Lower leg skin (tissue), 4 donors: ENCODE data around the gene HSPA9. TPM values are rescaled to one million over a fixed set of nuclear protein-coding genes. Genes with fewer than 3 reads are reported as not detected.

Experiments used
- DNase-seq, 2 donors: peaks; one replicate each; pipeline ENCODE4 v3.0.0-alpha.2; 2019; ENCODE audit warnings: low spot score in 2 of 2
- H3K4me3 ChIP-seq: fragments of 200-600 bp; sonication (generic); 2 replicates; pipeline ENCODE4 v1.5.1; 2017; ENCODE audit warnings: mild to moderate bottlenecking, low read depth; ENCODE audit not compliant: poor library complexity, severe bottlenecking
- POLR2A ChIP-seq, 2 donors: fragments of 450-650 bp; IDR thresholded peaks; one replicate each; pipeline ENCODE4 v1.6.1; 2016 to 2017; ENCODE audit warnings: antibody characterized with exemption in 2 of 2, mild to moderate bottlenecking in 1 of 2, moderate library complexity in 1 of 2
- WGBS, 2 donors: methylation state at CpG; one replicate each; pipeline ENCODE4 v1.1.5; 2018; 5-methylcytosine and 5-hydroxymethylcytosine counted together
- intact Hi-C: fragments of 100-400 bp; cut with DNase I; formaldehyde crosslinking; loops from one replicate; pipeline ENCODE4 v1.15.0; 2023; ENCODE audit warnings: low total_unique reads
- total RNA-seq, 4 donors: library from RNA; depleted of rRNA; stranded (reverse); fragments of >200 nt; gene quantifications; one replicate each; pipeline ENCODE4 v1.1.0, GENCODE V29; 2016
- TF ChIP-seq, protein P1 (sequence below), 3 donors: fragments of 450-650 bp; IDR thresholded peaks; one replicate each; pipeline ENCODE4 v1.5.1; 2016; ENCODE audit warnings: antibody characterized with exemption in 3 of 3, mild to moderate bottlenecking in 3 of 3, moderate library complexity in 2 of 3

HSPA9 gene
- total RNA-seq, 4 donors from 2014 or later = 206 to 248 (median 216) TPM

DNA sequence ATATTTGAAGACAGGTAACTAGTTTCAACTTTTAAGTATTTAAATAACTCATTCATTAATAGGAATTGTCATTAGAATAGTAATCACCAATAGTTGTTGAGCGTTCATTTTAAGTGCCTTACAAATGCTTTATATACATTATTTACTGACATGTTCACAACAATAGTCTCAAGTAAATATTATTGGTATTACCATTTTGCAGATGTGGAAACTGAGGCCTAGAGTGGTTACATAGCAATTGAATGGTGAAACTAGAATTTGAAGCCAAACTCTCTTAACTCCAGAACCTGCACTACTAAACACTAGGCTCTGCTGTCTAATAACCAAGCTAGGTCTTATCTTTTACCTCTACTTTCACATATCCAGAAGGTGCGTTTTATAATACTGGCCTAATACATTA lies 4.8 kb upstream of the HSPA9 start:
- TF ChIP-seq POLR2A (IDR thresholded peaks at IDR 0.05) = no peak
- TF ChIP-seq, protein P1, sequence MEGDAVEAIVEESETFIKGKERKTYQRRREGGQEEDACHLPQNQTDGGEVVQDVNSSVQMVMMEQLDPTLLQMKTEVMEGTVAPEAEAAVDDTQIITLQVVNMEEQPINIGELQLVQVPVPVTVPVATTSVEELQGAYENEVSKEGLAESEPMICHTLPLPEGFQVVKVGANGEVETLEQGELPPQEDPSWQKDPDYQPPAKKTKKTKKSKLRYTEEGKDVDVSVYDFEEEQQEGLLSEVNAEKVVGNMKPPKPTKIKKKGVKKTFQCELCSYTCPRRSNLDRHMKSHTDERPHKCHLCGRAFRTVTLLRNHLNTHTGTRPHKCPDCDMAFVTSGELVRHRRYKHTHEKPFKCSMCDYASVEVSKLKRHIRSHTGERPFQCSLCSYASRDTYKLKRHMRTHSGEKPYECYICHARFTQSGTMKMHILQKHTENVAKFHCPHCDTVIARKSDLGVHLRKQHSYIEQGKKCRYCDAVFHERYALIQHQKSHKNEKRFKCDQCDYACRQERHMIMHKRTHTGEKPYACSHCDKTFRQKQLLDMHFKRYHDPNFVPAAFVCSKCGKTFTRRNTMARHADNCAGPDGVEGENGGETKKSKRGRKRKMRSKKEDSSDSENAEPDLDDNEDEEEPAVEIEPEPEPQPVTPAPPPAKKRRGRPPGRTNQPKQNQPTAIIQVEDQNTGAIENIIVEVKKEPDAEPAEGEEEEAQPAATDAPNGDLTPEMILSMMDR (IDR thresholded peaks at IDR 0.05) = no peak
- 90 to 92% methylated on average over 2 of the region's 2 CpGs for WGBS, 2 donors
- no peak for DNase-seq
- intact Hi-C loops = loop anchor here (10.0 kb wide), 1 partner anchor 675 kb away; no protein-coding TSS in a partner anchor
- H3K4me3 ChIP-seq = no peak overlapping the region

GRCh38 chr5:138579517-138579863 lies 4.3 kb upstream of the HSPA9 start:
- no peak overlapping the region for H3K4me3 ChIP-seq
- TF ChIP-seq POLR2A (IDR thresholded peaks at IDR 0.05) = no peak
- TF ChIP-seq, protein P1 (IDR thresholded peaks at IDR 0.05) = no peak
- intact Hi-C loops = no loop called here
- 42% methylated on average over 2 of the region's 2 CpGs for WGBS, 2 donors
- no peak for DNase-seq

GRCh38 chr5:138577452-138577851 lies 2.3 kb upstream of the HSPA9 start:
- 65 to 66% methylated on average over 17 of the region's 17 CpGs for WGBS, 2 donors
- DNase-seq = no peak
- intact Hi-C loops = no loop called here
- no peak overlapping the region for H3K4me3 ChIP-seq
- TF ChIP-seq, protein P1 (IDR thresholded peaks at IDR 0.05) = no peak
- no peak for TF ChIP-seq POLR2A (IDR thresholded peaks at IDR 0.05)

GRCh38 chr5:138574744-138575193 lies 432 bp downstream of the HSPA9 start:
- 0 to 1% methylated on average over 18 of the region's 18 CpGs for WGBS, 2 donors
- peak in 1 of 2 donors; percentile 22 for DNase-seq
- TF ChIP-seq POLR2A (IDR thresholded peaks at IDR 0.05) = no peak
- TF ChIP-seq, protein P1 (IDR thresholded peaks at IDR 0.05) = no peak
- intact Hi-C loops = no loop called here
- H3K4me3 ChIP-seq = peak overlapping the region; percentile 98

DNA sequence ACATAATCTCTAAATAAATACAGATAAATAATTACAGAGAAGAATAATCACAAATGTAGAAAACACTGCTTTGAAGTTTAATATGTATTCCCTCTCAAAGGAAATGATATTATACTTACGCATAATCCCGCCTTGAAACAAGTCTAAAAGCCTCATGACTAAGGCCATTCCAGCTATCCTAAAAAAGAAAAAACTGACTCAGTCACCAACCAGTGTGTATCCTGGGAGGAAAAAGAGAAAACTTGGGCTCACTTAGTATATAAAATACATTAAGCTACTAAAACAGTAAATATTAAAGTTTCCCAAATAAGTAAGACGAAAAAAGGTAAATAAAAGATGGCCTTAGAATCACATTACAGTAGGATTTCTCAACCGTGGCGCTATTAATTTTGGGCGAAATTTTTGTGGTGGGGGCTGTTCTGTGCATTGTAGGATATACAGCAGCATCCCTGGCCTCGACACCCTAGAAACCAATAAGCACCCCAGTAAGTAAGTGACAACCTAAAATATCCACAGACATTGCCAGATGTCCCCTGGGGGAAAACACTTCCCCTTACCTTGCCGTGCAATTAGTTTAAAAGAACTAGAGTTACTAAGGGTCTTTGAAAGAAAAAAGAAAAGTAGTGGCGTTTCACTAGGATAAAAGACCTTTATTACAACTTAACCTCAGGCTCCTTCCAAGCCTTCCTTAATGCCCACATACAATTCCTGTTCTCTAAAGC lies 1.1 kb downstream of the HSPA9 start:
- DNase-seq = no peak
- intact Hi-C loops = no loop called here
- TF ChIP-seq POLR2A (IDR thresholded peaks at IDR 0.05) = no peak
- TF ChIP-seq, protein P1 (IDR thresholded peaks at IDR 0.05) = no peak
- 36 to 42% methylated on average over 9 of the region's 9 CpGs for WGBS, 2 donors
- peak overlapping the region; percentile 98 for H3K4me3 ChIP-seq

GRCh38 chr5:138573223-138573622 lies 2.0 kb downstream of the HSPA9 start:
- intact Hi-C loops = no loop called here
- TF ChIP-seq POLR2A (IDR thresholded peaks at IDR 0.05) = no peak
- TF ChIP-seq, protein P1 (IDR thresholded peaks at IDR 0.05) = no peak
- no peak for DNase-seq
- 79 to 93% methylated on average over 7 to 8 of the region's 8 CpGs for WGBS, 2 donors
- no peak overlapping the region for H3K4me3 ChIP-seq
